HepG2 (cell line): ENCODE results near the gene GNB1. TPM values are rescaled to one million over a fixed set of nuclear protein-coding genes. Genes with fewer than 3 reads are reported as not detected.
A peak's percentile ranks its signal among the peaks of the same experiment; 100 is the strongest.

Source experiments
- ADNP ChIP-seq: sonication (generic); formaldehyde crosslinking; IDR thresholded peaks from 2 replicates; pipeline ENCODE4 v1.4.0; 2020; ENCODE audit warnings: missing genetic modification reagents
- FOXK2 ChIP-seq: fragments of 450-650 bp; IDR thresholded peaks from 2 replicates; pipeline ENCODE4 v1.6.1; 2016
- FOXP4 ChIP-seq: sonication (generic); formaldehyde crosslinking; IDR thresholded peaks from 2 replicates; pipeline ENCODE4 v1.4.0; 2020; ENCODE audit warnings: missing genetic modification reagents
- HDAC2 ChIP-seq: sonication (generic); formaldehyde crosslinking; IDR thresholded peaks from 2 replicates; pipeline ENCODE4 v1.4.0; 2020; ENCODE audit warnings: missing genetic modification reagents
- HINFP ChIP-seq: sonication (generic); formaldehyde crosslinking; IDR thresholded peaks from 2 replicates; pipeline ENCODE4 v1.4.0; 2020; ENCODE audit warnings: low read depth, mild to moderate bottlenecking, missing genetic modification reagents
- HMGA1 ChIP-seq: sonication (generic); formaldehyde crosslinking; conservative IDR thresholded peaks from 2 replicates; pipeline ENCODE4 v1.4.0; 2020; ENCODE audit warnings: missing genetic modification reagents
- KDM1A ChIP-seq: IDR thresholded peaks from 2 replicates; pipeline ENCODE4 v1.6.1; 2016; ENCODE audit warnings: missing compliant biosample characterization
- KMT2A ChIP-seq: sonication (generic); formaldehyde crosslinking; IDR thresholded peaks from 2 replicates; pipeline ENCODE4 v1.4.0; 2020; ENCODE audit warnings: missing genetic modification reagents
- MIXL1 ChIP-seq: IDR thresholded peaks from 2 replicates; pipeline ENCODE4 v1.6.1; 2016
- NONO ChIP-seq, 2 experiments: fragments of 450-650 bp in 1 of 2; sonication (generic) in 1 of 2; formaldehyde crosslinking in 1 of 2; IDR thresholded peaks in 1 of 2; conservative IDR thresholded peaks in 1 of 2; 2 replicates each; pipeline versions ENCODE4 v1.6.1 to v1.8.0; 2017 to 2022; ENCODE audit warnings: mild to moderate bottlenecking in 1 of 2, missing genetic modification reagents in 1 of 2, moderate library complexity in 1 of 2
- PATZ1 ChIP-seq: sonication (generic); formaldehyde crosslinking; IDR thresholded peaks from 2 replicates; pipeline ENCODE4 v1.4.0; 2020; ENCODE audit warnings: missing genetic modification reagents
- PAX8 ChIP-seq: sonication (generic); formaldehyde crosslinking; IDR thresholded peaks from 2 replicates; pipeline ENCODE4 v1.8.0; 2022; ENCODE audit warnings: mild to moderate bottlenecking, missing genetic modification reagents, borderline replicate concordance
- SNAPC4 ChIP-seq: sonication (generic); formaldehyde crosslinking; IDR thresholded peaks from 2 replicates; pipeline ENCODE4 v1.4.0; 2020; ENCODE audit warnings: mild to moderate bottlenecking, missing genetic modification reagents
- SRSF4 ChIP-seq: fragments of 200-400 bp; formaldehyde crosslinking; IDR thresholded peaks from one replicate; pipeline ENCODE4 v1.6.1; 2018; ENCODE audit warnings: mild to moderate bottlenecking, low read depth, low read length, moderate library complexity; ENCODE audit not compliant: poor library complexity, severe bottlenecking
- ZBTB34 ChIP-seq: sonication (generic); formaldehyde crosslinking; IDR thresholded peaks from 2 replicates; pipeline ENCODE4 v1.8.0; 2022; ENCODE audit warnings: mild to moderate bottlenecking, missing genetic modification reagents
- ZNF546 ChIP-seq: sonication (generic); formaldehyde crosslinking; conservative IDR thresholded peaks from 2 replicates; pipeline ENCODE4 v1.8.1; 2023; ENCODE audit warnings: mild to moderate bottlenecking, missing genetic modification reagents
- ZNF563 ChIP-seq: sonication (generic); formaldehyde crosslinking; IDR thresholded peaks from 2 replicates; pipeline ENCODE4 v1.8.0; 2022; ENCODE audit warnings: mild to moderate bottlenecking, moderate library complexity, missing genetic modification reagents
- ZNF577 ChIP-seq: sonication (generic); formaldehyde crosslinking; IDR thresholded peaks from 2 replicates; pipeline ENCODE4 v1.4.0; 2020; ENCODE audit warnings: mild to moderate bottlenecking, low read depth, missing genetic modification reagents, borderline replicate concordance
- ZSCAN25 ChIP-seq: sonication (generic); formaldehyde crosslinking; IDR thresholded peaks from 2 replicates; pipeline ENCODE4 v1.8.0; 2022; ENCODE audit warnings: mild to moderate bottlenecking, missing genetic modification reagents
- polyA plus RNA-seq, 8 experiments: library from polyadenylated mRNA; depleted of rRNA in 3 of 8; stranded (reverse) in 7 of 8; unstranded in 1 of 8; fragments of >200 nt; fragmentation: Illumina TruSeq in 4 of 8; extraction: Trizol in 4 of 8; gene quantifications; 2 replicates each; pipeline versions ENCODE4 v1.2.1 to v1.2.3, GENCODE V29; 2011 to 2016; ENCODE audit warnings: low read depth in 4 of 8, missing spikeins in 1 of 8, mixed read lengths in 1 of 8; ENCODE audit not compliant: insufficient read depth in 1 of 8
- total RNA-seq, 5 experiments: library from RNA; depleted of rRNA; stranded (reverse); fragments of >200 nt; fragmentation: Illumina TruSeq; extraction: Trizol; gene quantifications; 2 replicates each; pipeline ENCODE4 v1.2.3, GENCODE V29; 2016; ENCODE audit warnings: low read depth in 1 of 5

Gene GNB1
- total and polyA plus RNA-seq, 2 of the 13 experiments (the other 11 are each of a cell fraction or from before 2014, with no cell fraction given) = 66.2 to 327 TPM

- TF ChIP-seq NONO (IDR thresholded peaks at IDR 0.05) = no peak
- no peak for TF ChIP-seq NONO (CRISPR knock-in tag; conservative IDR thresholded peaks at IDR 0.05)
- no peak for TF ChIP-seq PAX8 (CRISPR knock-in tag)
- TF ChIP-seq MIXL1 = 0 out of 2 replicates have a peak, but pooled peaks have one; percentile 13
- 0 out of 2 replicates have a peak, but pooled peaks have one; percentile 38 for TF ChIP-seq HINFP (CRISPR knock-in tag)
- TF ChIP-seq ZNF546 (CRISPR knock-in tag) = no peak
- TF ChIP-seq KMT2A (CRISPR knock-in tag) = no peak
- TF ChIP-seq KDM1A (CRISPR knock-in tag) = no peak
- TF ChIP-seq SNAPC4 (CRISPR knock-in tag) = no peak
- TF ChIP-seq ZBTB34 (CRISPR knock-in tag) = no peak
- TF ChIP-seq ZSCAN25 (CRISPR knock-in tag) = no peak
- TF ChIP-seq SRSF4 = no peak
- 0 out of 2 replicates have a peak, but pooled peaks have one; percentile 17 for TF ChIP-seq ZNF563 (CRISPR knock-in tag)
- no peak for TF ChIP-seq ZNF577 (CRISPR knock-in tag)
- peak; percentile 73; the same call in 1 of the 2 replicates for TF ChIP-seq FOXK2
- no peak for TF ChIP-seq HMGA1 (CRISPR knock-in tag)
- TF ChIP-seq HDAC2 (CRISPR knock-in tag) = 0 out of 2 replicates have a peak, but pooled peaks have one; percentile 11
- TF ChIP-seq PATZ1 = no peak
- TF ChIP-seq ADNP = no peak
- no peak for TF ChIP-seq FOXP4 (CRISPR knock-in tag)
Observed at GRCh38 chr1:1832820-1833219, 58.1 kb downstream of the GNB1 start (continued).
